HG02981 (cell line): ENCODE measurements around the gene SIK3.

Source experiments
- ATAC-seq: cut with Tn5 transposase; IDR thresholded peaks from one replicate; pipeline ENCODE4 v1.9.1; 2021; ENCODE audit warnings: mild to moderate bottlenecking, moderate library complexity; ENCODE audit not compliant: unreplicated experiment

The SIK3 gene

GRCh38 chr11:117080370-117080769, 17.9 kb downstream of the SIK3 start:
- ATAC-seq: no peak

GRCh38 chr11:117076941-117077691, 21.1 kb downstream of the SIK3 start:
- ATAC-seq: no peak

- ATAC-seq: no peak
These were observed 23.0 kb downstream of the SIK3 start for GRCh38 chr11:117075186-117075585.

GRCh38 chr11:117074119-117074518, 24.1 kb downstream of the SIK3 start:
- ATAC-seq: no peak

- ATAC-seq: no peak
These were observed 24.7 kb downstream of the SIK3 start for GRCh38 chr11:117073539-117073938.

GRCh38 chr11:117072517-117073461, 25.4 kb downstream of the SIK3 start:
- ATAC-seq: no peak

GRCh38 chr11:117071344-117071787, 26.9 kb downstream of the SIK3 start:
- no peak for ATAC-seq

GRCh38 chr11:117070016-117070415, 28.2 kb downstream of the SIK3 start:
- ATAC-seq: no peak

GRCh38 chr11:117068303-117068860, 29.8 kb downstream of the SIK3 start:
- no peak for ATAC-seq

GRCh38 chr11:117066959-117067358, 31.3 kb downstream of the SIK3 start:
- no peak for ATAC-seq

GRCh38 chr11:117064275-117064674, 34.0 kb downstream of the SIK3 start:
- ATAC-seq: no peak

- ATAC-seq: no peak
These were observed 35.7 kb downstream of the SIK3 start for GRCh38 chr11:117062498-117062897.

GRCh38 chr11:117061256-117061655, 37.0 kb downstream of the SIK3 start:
- no peak for ATAC-seq

GRCh38 chr11:117059611-117060148, 38.5 kb downstream of the SIK3 start:
- no peak for ATAC-seq

- no peak for ATAC-seq
These were observed 39.4 kb downstream of the SIK3 start for GRCh38 chr11:117058761-117059261.

GRCh38 chr11:117057727-117058126, 40.5 kb downstream of the SIK3 start:
- ATAC-seq: no peak

- no peak for ATAC-seq
These were observed 40.9 kb downstream of the SIK3 start for GRCh38 chr11:117057317-117057716.

- no peak for ATAC-seq
These were observed 42.8 kb downstream of the SIK3 start for GRCh38 chr11:117055469-117055868.

GRCh38 chr11:117054382-117054781, 43.8 kb downstream of the SIK3 start:
- no peak for ATAC-seq

GRCh38 chr11:117052196-117053149, 45.8 kb downstream of the SIK3 start:
- ATAC-seq: no peak
